A673 (cell line): ENCODE results near the gene SMTN. TPM values are rescaled to one million over a fixed set of nuclear protein-coding genes. Genes with fewer than 3 reads are reported as not detected.

ENCODE experiments used
- BruUV-seq: library from RNA; stranded (reverse); fragments of 400-500 nt; replicated peaks from 2 replicates; lab custom pipeline; 2021; lab: Mats Ljungman, UMichigan
- CTCF ChIA-PET: fragments of 300-600 bp; sonication (Branson Sonifier 250); formaldehyde crosslinking; loops from one replicate; lab custom pipeline; 2022; ENCODE audit warnings: antibody characterized with exemption; lab: Charles Lee
- POLR2A ChIA-PET: fragments of 300-600 bp; sonication (Branson Sonifier 250); formaldehyde crosslinking; loops from one replicate; lab custom pipeline; 2022; ENCODE audit warnings: antibody characterized with exemption; ENCODE audit not compliant: low non-redundant PET; lab: Charles Lee
- DNase-seq: peaks from one replicate; pipeline ENCODE4 v3.0.0-alpha.2; 2015; ENCODE audit warnings: low spot score
- H3K27ac ChIP-seq: fragments of 200-600 bp; sonication (generic); 2 replicates; pipeline ENCODE4 v1.5.1; 2016; ENCODE audit warnings: mixed run types, low read depth, mild to moderate bottlenecking, mixed read lengths, antibody characterized with exemption, low read length; ENCODE audit not compliant: poor library complexity, severe bottlenecking
- H3K27me3 ChIP-seq: fragments of 200-600 bp; sonication (generic); replicated peaks from 2 replicates; pipeline ENCODE4 v1.6.1; 2017; ENCODE audit warnings: mixed run types, low read depth, mild to moderate bottlenecking, mixed read lengths, antibody characterized with exemption, low read length; ENCODE audit not compliant: insufficient read depth, poor library complexity
- H3K36me3 ChIP-seq: fragments of 200-600 bp; sonication (generic); 2 replicates; pipeline ENCODE4 v1.6.1; 2016; ENCODE audit warnings: mixed run types, mild to moderate bottlenecking, mixed read lengths, antibody characterized with exemption, low read length; ENCODE audit not compliant: insufficient read depth, poor library complexity, severe bottlenecking
- H3K4me1 ChIP-seq: fragments of 200-600 bp; sonication (generic); 2 replicates; pipeline ENCODE4 v1.6.1; 2017; ENCODE audit warnings: mixed run types, mild to moderate bottlenecking, mixed read lengths, antibody characterized with exemption, low read length; ENCODE audit not compliant: insufficient read depth, poor library complexity, severe bottlenecking
- H3K4me3 ChIP-seq: fragments of 200-600 bp; sonication (generic); 2 replicates; pipeline ENCODE4 v1.5.1; 2016; ENCODE audit warnings: low read depth, mixed run types, mild to moderate bottlenecking, mixed read lengths, low read length; ENCODE audit not compliant: poor library complexity, severe bottlenecking
- H3K9me3 ChIP-seq: fragments of 200-600 bp; sonication (generic); 2 replicates; pipeline ENCODE4 v1.6.1; 2016; ENCODE audit warnings: mixed run types, low read depth, mild to moderate bottlenecking, mixed read lengths, antibody characterized with exemption, low read length; ENCODE audit not compliant: poor library complexity, severe bottlenecking
- EZH2 ChIP-seq: fragments of 200-600 bp; sonication (generic); IDR thresholded peaks from 2 replicates; pipeline ENCODE4 v1.6.1; 2017; ENCODE audit warnings: borderline replicate concordance, low read depth, mild to moderate bottlenecking, mixed read lengths, antibody characterized with exemption, low read length; ENCODE audit not compliant: poor library complexity, severe bottlenecking
- intact Hi-C: fragments of 100-400 bp; cut with micrococcal nuclease; formaldehyde crosslinking; loops from one replicate; pipeline ENCODE4 v1.10.0; 2022; ENCODE audit not compliant: unreplicated experiment
- total RNA-seq: library from RNA; stranded (reverse); gene quantifications from 2 replicates; pipeline ENCODE4 v1.2.3, GENCODE V29; 2021
- TF ChIP-seq, protein P1 (sequence below): fragments of 300-800, 200-600 bp; sonication (generic); conservative IDR thresholded peaks from 2 replicates; pipeline ENCODE4 v1.5.1; 2017; ENCODE audit warnings: low read depth, mild to moderate bottlenecking, antibody characterized with exemption, low read length, moderate library complexity, mixed read lengths

The SMTN gene
- total RNA-seq, 1 experiment from 2014 or later: 40.0 TPM

- no peaks in the 10 kb centered on the region for H3K27me3 ChIP-seq
- POLR2A ChIA-PET: no interaction called here
- no peaks in the 10 kb centered on the region for H3K9me3 ChIP-seq
- intact Hi-C loops: no loop called here
- H3K4me1 ChIP-seq: peaks cover 9% of the 10 kb centered on the region
- CTCF ChIA-PET: no interaction called here
- no peak for TF ChIP-seq EZH2
- TF ChIP-seq, protein P1, sequence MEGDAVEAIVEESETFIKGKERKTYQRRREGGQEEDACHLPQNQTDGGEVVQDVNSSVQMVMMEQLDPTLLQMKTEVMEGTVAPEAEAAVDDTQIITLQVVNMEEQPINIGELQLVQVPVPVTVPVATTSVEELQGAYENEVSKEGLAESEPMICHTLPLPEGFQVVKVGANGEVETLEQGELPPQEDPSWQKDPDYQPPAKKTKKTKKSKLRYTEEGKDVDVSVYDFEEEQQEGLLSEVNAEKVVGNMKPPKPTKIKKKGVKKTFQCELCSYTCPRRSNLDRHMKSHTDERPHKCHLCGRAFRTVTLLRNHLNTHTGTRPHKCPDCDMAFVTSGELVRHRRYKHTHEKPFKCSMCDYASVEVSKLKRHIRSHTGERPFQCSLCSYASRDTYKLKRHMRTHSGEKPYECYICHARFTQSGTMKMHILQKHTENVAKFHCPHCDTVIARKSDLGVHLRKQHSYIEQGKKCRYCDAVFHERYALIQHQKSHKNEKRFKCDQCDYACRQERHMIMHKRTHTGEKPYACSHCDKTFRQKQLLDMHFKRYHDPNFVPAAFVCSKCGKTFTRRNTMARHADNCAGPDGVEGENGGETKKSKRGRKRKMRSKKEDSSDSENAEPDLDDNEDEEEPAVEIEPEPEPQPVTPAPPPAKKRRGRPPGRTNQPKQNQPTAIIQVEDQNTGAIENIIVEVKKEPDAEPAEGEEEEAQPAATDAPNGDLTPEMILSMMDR: no peak
- BruUV-seq: no TSS peak
- no peak overlapping the region for H3K27ac ChIP-seq
- no peak for DNase-seq
- no peak overlapping the region for H3K4me3 ChIP-seq
- no peaks in the 10 kb centered on the region for H3K36me3 ChIP-seq
These were observed 45.7 kb downstream of the SMTN start for GRCh38 chr22:31126869-31127175.

- no peaks in the 10 kb centered on the region for H3K27me3 ChIP-seq
- no peak for DNase-seq
- no peak overlapping the region for H3K4me3 ChIP-seq
- H3K4me1 ChIP-seq: peaks cover 9% of the 10 kb centered on the region
- intact Hi-C loops: no loop called here
- ChIA-PET CTCF (no interaction called here), POLR2A (no interaction called here)
- H3K27ac ChIP-seq: no peak overlapping the region
- H3K9me3 ChIP-seq: no peaks in the 10 kb centered on the region
- no peaks in the 10 kb centered on the region for H3K36me3 ChIP-seq
- BruUV-seq: no TSS peak
- TF ChIP-seq, protein P1: no peak
- TF ChIP-seq EZH2: no peak
These were observed 46.2 kb downstream of the SMTN start for GRCh38 chr22:31127181-31127772.

DNA sequence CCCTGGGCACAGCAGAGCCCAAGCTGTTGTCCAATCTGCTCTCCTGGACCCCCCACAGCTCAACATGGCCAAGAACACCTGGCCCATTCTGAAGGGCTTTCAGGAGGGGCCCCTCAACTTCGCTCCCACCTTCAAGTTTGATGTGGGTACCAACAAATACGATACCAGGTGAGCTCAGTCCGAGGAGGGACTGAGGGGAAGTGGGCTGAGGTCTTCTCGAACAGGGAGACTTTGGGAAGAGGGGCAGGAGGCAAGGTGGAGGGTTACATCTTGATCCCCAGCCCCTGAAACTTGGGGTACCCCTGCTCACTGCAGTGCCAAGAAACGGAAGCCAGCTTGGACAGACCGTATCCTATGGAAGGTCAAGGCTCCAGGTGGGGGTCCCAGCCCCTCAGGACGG is 47.0 kb downstream of the SMTN start:
- Histone ChIP-seq H3K4me1 (peaks cover 3% of the 10 kb centered on the region), H3K9me3 (no peaks in the 10 kb centered on the region), H3K4me3 (no peak overlapping the region), H3K27ac (no peak overlapping the region), H3K27me3 (no peaks in the 10 kb centered on the region), H3K36me3 (peaks cover 4% of the 10 kb centered on the region)
- no peak for DNase-seq
- ChIA-PET POLR2A (no interaction called here), CTCF (no interaction called here)
- BruUV-seq: no TSS peak
- TF ChIP-seq EZH2: no peak
- TF ChIP-seq, protein P1: no peak
- intact Hi-C loops: no loop called here
